Bladder microvascular endothelial cell (primary cell): ENCODE measurements around the gene ATP13A2. TPM values are rescaled to one million over a fixed set of nuclear protein-coding genes. Genes with fewer than 3 reads are reported as not detected.

ENCODE experiments used
- total RNA-seq: library from RNA; depleted of rRNA; stranded (reverse); fragments of >200 nt; gene quantifications from 2 replicates; pipeline ENCODE4 v1.2.3, GENCODE V29; 2014

Gene ATP13A2
- 51.5 and 152 TPM in 2 replicates for total RNA-seq

GRCh38 chr1:17011439-17012307 lies at the start of gene ATP13A2:
Gene ATP13A2 (minus strand): TSS chr1:17011928. CDS start chr1:17011738, 190 bp downstream.

GRCh38 chr1:17053685-17054410 lies 42.1 kb upstream of the ATP13A2 start, which contains the start of gene SDHB:
Gene SDHB (minus strand): TSS chr1:17054032. CDS start chr1:17054019, 13 bp downstream.

GRCh38 chr1:16980473-16981268 lies 31.1 kb downstream of the ATP13A2 start, which contains the start of gene MFAP2:
Gene MFAP2 (minus strand): TSS chr1:16980620. CDS start chr1:16978273, 2,347 bp downstream.

Other genes with a start within 250 kb of the ATP13A2 start
- gene RNU1-2, start 115.9 kb downstream of the ATP13A2 start, total RNA-seq, result 509 and 6,751 TPM in 2 replicates
- 15.5 and 22.8 TPM in 2 replicates for gene CROCC, start 90.0 kb downstream of the ATP13A2 start, total RNA-seq
- gene MFAP2, start 31.3 kb downstream of the ATP13A2 start, total RNA-seq, result 4.5 and 40.3 TPM in 2 replicates
- gene SDHB, start 42.1 kb upstream of the ATP13A2 start, total RNA-seq, result 127 and 133 TPM in 2 replicates
- under 0.01 and 0.38 TPM in 2 replicates for gene PADI2, start 107.5 kb upstream of the ATP13A2 start, total RNA-seq
- gene PADI1, start 193.2 kb upstream of the ATP13A2 start, total RNA-seq, result under 0.01 TPM in 2 replicates
- gene PADI3, start 237.2 kb upstream of the ATP13A2 start, total RNA-seq, result not detected in 2 replicates